T-helper 2 cell treated with Interferon-gamma antibody and Interleukin-4, amounts not matched to agents 5 μg/mL and 100 μg/mL, for 36 hours (primary cell): Measurements from ENCODE around the gene HSPB2.

Experiments
- DNase-seq: peaks from one replicate; pipeline ENCODE4 v3.0.0; 2021; ENCODE audit warnings: low spot score
- H3K27ac Mint-ChIP-seq: one replicate; pipeline ENCODE4 v1.8.0; 2021; ENCODE audit warnings: mild to moderate bottlenecking, mixed read lengths
- H3K27me3 Mint-ChIP-seq: one replicate; pipeline ENCODE4 v1.8.0; 2021; ENCODE audit warnings: low read depth, mixed read lengths
- H3K36me3 Mint-ChIP-seq: one replicate; pipeline ENCODE4 v1.8.0; 2021; ENCODE audit warnings: low read depth, mixed read lengths
- H3K4me1 Mint-ChIP-seq: one replicate; pipeline ENCODE4 v1.8.0; 2021; ENCODE audit warnings: low read depth, mixed read lengths
- H3K4me3 Mint-ChIP-seq: one replicate; pipeline ENCODE4 v1.8.0; 2022; ENCODE audit warnings: mild to moderate bottlenecking, moderate library complexity, mixed read lengths
- H3K9me3 Mint-ChIP-seq: one replicate; pipeline ENCODE4 v1.8.0; 2021; ENCODE audit warnings: mixed read lengths

The HSPB2 gene

GRCh38 chr11:111960916-111961315, 48.4 kb downstream of the HSPB2 start:
- H3K27ac Mint-ChIP-seq = no peak overlapping the region
- peaks cover 6% of the 10 kb centered on the region for H3K36me3 Mint-ChIP-seq
- H3K27me3 Mint-ChIP-seq = no peaks in the 10 kb centered on the region
- DNase-seq = no peak
- H3K9me3 Mint-ChIP-seq = no peaks in the 10 kb centered on the region
- peaks cover 6% of the 10 kb centered on the region for H3K4me1 Mint-ChIP-seq
- H3K4me3 Mint-ChIP-seq = no peak overlapping the region

- no peak overlapping the region for H3K27ac Mint-ChIP-seq
- H3K36me3 Mint-ChIP-seq = peaks cover 6% of the 10 kb centered on the region
- no peak overlapping the region for H3K4me3 Mint-ChIP-seq
- no peaks in the 10 kb centered on the region for H3K27me3 Mint-ChIP-seq
- DNase-seq = no peak
- no peaks in the 10 kb centered on the region for H3K9me3 Mint-ChIP-seq
- peaks cover 5% of the 10 kb centered on the region for H3K4me1 Mint-ChIP-seq
Observed at GRCh38 chr11:111961389-111962300, 49.1 kb downstream of the HSPB2 start.
